ACC112 (cell line): ENCODE measurements around the gene PAX2.

Experiments
- H2AFZ ChIP-seq: fragments of 200-600 bp; sonication (generic); one replicate; pipeline ENCODE4 v1.6.0; 2017; ENCODE audit warnings: antibody characterized with exemption, low read length; ENCODE audit not compliant: unreplicated experiment
- H3K27ac ChIP-seq: fragments of 200-600 bp; sonication (generic); 2 replicates; pipeline ENCODE4 v1.5.1; 2014; ENCODE audit warnings: low read depth, mild to moderate bottlenecking, antibody characterized with exemption, low read length, moderate library complexity
- H3K27me3 ChIP-seq: fragments of 200-600 bp; sonication (generic); 2 replicates; pipeline ENCODE4 v1.6.1; 2014; ENCODE audit warnings: mild to moderate bottlenecking, antibody characterized with exemption, low read length, moderate library complexity, mixed read lengths; ENCODE audit not compliant: insufficient read depth
- H3K36me3 ChIP-seq: fragments of 200-600 bp; sonication (generic); 2 replicates; pipeline ENCODE4 v1.6.1; 2016; ENCODE audit warnings: mild to moderate bottlenecking, antibody characterized with exemption, low read length, moderate library complexity, mixed read lengths; ENCODE audit not compliant: insufficient read depth
- H3K4me1 ChIP-seq: fragments of 200-600 bp; sonication (generic); one replicate; pipeline ENCODE4 v1.6.1; 2016; ENCODE audit warnings: low read length, mixed read lengths; ENCODE audit not compliant: insufficient read depth, unreplicated experiment, control insufficient read depth
- H3K4me3 ChIP-seq: fragments of 200-600 bp; sonication (generic); 2 replicates; pipeline ENCODE4 v1.5.1; 2014; ENCODE audit warnings: mild to moderate bottlenecking, low read depth, low read length
- H3K79me2 ChIP-seq: fragments of 200-600 bp; sonication (generic); one replicate; pipeline ENCODE4 v1.6.0; 2016; ENCODE audit warnings: low read length; ENCODE audit not compliant: control insufficient read depth, unreplicated experiment, insufficient read depth

Gene PAX2

GRCh38 chr10:100793055-100793454 lies 47.7 kb downstream of the PAX2 start:
- no peak overlapping the region for H2AFZ ChIP-seq
- H3K36me3 ChIP-seq = no peaks in the 10 kb centered on the region
- H3K27me3 ChIP-seq = peaks cover 99% of the 10 kb centered on the region

DNA sequence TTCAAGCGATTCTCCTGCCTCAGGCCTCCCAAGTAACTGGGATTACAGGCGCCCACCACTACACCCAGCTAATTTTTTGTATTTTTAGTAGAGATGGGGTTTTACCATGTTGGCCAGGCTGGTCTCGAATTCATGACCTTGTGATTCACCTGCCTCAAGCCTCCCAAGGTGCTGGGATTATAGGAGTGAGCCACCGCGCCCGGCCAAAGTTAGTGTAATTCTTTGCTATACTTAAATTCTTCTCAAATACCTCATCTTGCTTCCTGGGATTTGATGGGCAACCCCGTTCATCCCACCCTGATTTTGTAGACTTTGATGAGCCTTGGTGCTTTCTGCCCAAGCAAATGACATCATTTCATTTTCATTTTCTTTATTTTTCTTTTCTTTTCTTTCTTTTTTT lies 54.5 kb downstream of the PAX2 start:
- no peak overlapping the region for H3K4me3 ChIP-seq
- no peak overlapping the region for H3K27ac ChIP-seq

More at GRCh38 chr10:100793055-100793454, 47.7 kb downstream of the PAX2 start:
- H3K4me1 ChIP-seq = no peaks in the 10 kb centered on the region
- no peak overlapping the region for H3K4me3 ChIP-seq
- H3K27ac ChIP-seq = no peak overlapping the region
- H3K79me2 ChIP-seq = no peaks in the 10 kb centered on the region

GRCh38 chr10:100800931-100801330 lies 55.5 kb downstream of the PAX2 start:
- H3K27me3 ChIP-seq = peaks cover 94% of the 10 kb centered on the region

More for the DNA sequence above, 54.5 kb downstream of the PAX2 start:
- H3K36me3 ChIP-seq = no peaks in the 10 kb centered on the region
- no peaks in the 10 kb centered on the region for H3K4me1 ChIP-seq
- H3K27me3 ChIP-seq = peaks cover 94% of the 10 kb centered on the region
- no peaks in the 10 kb centered on the region for H3K79me2 ChIP-seq
- no peak overlapping the region for H2AFZ ChIP-seq

DNA sequence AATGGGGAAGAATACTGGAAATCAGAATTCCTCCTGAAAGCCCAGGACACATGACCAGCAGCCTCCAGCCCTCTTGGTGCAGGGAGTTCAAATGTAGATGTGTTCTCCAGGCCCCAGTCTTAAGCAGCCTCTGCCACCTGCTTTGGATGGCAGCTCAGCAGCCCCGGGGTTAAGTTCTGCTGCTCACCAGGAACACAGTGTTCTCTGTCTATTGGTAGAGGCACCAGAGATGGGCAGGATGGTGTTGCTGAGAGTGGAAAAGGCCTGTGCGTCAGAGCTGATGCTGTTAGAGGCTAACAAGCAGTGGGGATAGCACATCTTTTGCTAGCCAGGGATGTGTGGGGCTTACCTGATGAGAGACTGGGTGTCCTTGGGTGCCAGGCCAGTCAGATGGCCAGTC lies 56.8 kb downstream of the PAX2 start:
- Histone ChIP-seq H3K4me1 (no peaks in the 10 kb centered on the region), H3K79me2 (no peaks in the 10 kb centered on the region), H2AFZ (no peak overlapping the region), H3K27ac (no peak overlapping the region), H3K27me3 (peaks cover 94% of the 10 kb centered on the region), H3K36me3 (no peaks in the 10 kb centered on the region), H3K4me3 (no peak overlapping the region)

More at GRCh38 chr10:100800931-100801330, 55.5 kb downstream of the PAX2 start:
- Histone ChIP-seq H3K79me2 (no peaks in the 10 kb centered on the region), H3K27ac (no peak overlapping the region), H3K4me3 (no peak overlapping the region), H2AFZ (no peak overlapping the region), H3K4me1 (no peaks in the 10 kb centered on the region), H3K36me3 (no peaks in the 10 kb centered on the region)

DNA sequence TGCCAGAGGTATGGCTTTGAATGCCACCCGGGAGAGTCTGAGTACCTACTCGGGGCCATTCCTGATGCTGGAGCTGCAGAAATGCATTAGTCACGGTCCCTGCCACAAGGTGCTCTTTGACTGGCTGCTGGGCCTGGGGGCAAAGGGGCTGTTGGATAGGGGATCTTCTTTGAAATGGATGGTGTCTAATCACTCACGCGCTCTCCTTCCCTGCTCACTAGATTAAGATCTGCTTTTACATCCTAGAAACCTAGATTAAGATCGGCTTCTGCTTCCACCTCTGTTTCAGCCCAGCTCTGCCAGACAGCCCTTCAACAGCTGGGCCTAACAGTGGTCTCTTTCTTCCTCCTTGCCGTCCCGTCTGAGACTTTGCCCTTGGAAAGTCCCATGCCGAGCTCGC lies 57.2 kb downstream of the PAX2 start:
- Histone ChIP-seq H3K27me3 (peaks cover 94% of the 10 kb centered on the region), H3K36me3 (no peaks in the 10 kb centered on the region), H3K79me2 (no peaks in the 10 kb centered on the region), H3K4me3 (no peak overlapping the region), H2AFZ (no peak overlapping the region), H3K27ac (no peak overlapping the region), H3K4me1 (no peaks in the 10 kb centered on the region)

GRCh38 chr10:100803492-100803891 lies 58.1 kb downstream of the PAX2 start:
- Histone ChIP-seq H3K4me1 (no peaks in the 10 kb centered on the region), H3K27ac (no peak overlapping the region), H3K79me2 (no peaks in the 10 kb centered on the region), H3K27me3 (peaks cover 95% of the 10 kb centered on the region), H3K4me3 (no peak overlapping the region), H3K36me3 (no peaks in the 10 kb centered on the region), H2AFZ (no peak overlapping the region)

DNA sequence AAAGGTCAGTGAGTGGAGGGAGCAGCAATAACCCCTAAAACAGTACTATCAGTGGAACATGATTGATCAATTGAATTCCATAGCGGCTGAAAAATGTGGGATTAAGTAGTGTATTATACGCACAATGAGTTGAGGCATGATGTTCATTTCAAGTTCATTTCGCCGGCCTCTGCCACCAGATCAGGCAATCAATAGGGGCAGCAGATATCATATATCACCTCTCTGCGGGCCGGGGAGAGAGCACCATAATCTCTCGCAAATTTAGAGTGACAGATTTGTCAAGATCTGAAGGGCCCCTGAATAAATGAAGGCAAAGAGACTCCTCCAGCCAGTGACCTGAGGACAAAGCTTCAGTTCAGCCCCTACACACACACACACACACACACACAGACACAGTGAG lies 58.5 kb downstream of the PAX2 start:
- H3K4me3 ChIP-seq = no peak overlapping the region
- H3K4me1 ChIP-seq = no peaks in the 10 kb centered on the region
- no peaks in the 10 kb centered on the region for H3K79me2 ChIP-seq
- no peaks in the 10 kb centered on the region for H3K36me3 ChIP-seq
- H3K27me3 ChIP-seq = peaks cover 95% of the 10 kb centered on the region
- H3K27ac ChIP-seq = no peak overlapping the region
- H2AFZ ChIP-seq = no peak overlapping the region

GRCh38 chr10:100805543-100806355 lies 60.4 kb downstream of the PAX2 start:
- H3K4me3 ChIP-seq = no peak overlapping the region
- no peak overlapping the region for H2AFZ ChIP-seq
- H3K36me3 ChIP-seq = no peaks in the 10 kb centered on the region
- no peaks in the 10 kb centered on the region for H3K4me1 ChIP-seq
- H3K27me3 ChIP-seq = peaks cover 100% of the 10 kb centered on the region
- H3K27ac ChIP-seq = no peak overlapping the region
- no peaks in the 10 kb centered on the region for H3K79me2 ChIP-seq

DNA sequence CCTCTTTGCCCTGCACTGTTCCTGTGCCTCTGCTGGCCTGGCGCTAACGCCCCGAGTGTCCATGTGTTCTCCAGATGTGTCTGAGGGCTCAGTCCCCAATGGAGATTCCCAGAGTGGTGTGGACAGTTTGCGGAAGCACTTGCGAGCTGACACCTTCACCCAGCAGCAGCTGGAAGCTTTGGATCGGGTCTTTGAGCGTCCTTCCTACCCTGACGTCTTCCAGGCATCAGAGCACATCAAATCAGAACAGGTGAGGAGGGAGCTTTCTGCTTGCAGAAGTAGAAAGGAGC lies 60.9 kb downstream of the PAX2 start:
- Histone ChIP-seq H2AFZ (no peak overlapping the region), H3K79me2 (no peaks in the 10 kb centered on the region), H3K27me3 (peaks cover 100% of the 10 kb centered on the region), H3K4me3 (no peak overlapping the region), H3K4me1 (no peaks in the 10 kb centered on the region), H3K27ac (no peak overlapping the region), H3K36me3 (no peaks in the 10 kb centered on the region)

DNA sequence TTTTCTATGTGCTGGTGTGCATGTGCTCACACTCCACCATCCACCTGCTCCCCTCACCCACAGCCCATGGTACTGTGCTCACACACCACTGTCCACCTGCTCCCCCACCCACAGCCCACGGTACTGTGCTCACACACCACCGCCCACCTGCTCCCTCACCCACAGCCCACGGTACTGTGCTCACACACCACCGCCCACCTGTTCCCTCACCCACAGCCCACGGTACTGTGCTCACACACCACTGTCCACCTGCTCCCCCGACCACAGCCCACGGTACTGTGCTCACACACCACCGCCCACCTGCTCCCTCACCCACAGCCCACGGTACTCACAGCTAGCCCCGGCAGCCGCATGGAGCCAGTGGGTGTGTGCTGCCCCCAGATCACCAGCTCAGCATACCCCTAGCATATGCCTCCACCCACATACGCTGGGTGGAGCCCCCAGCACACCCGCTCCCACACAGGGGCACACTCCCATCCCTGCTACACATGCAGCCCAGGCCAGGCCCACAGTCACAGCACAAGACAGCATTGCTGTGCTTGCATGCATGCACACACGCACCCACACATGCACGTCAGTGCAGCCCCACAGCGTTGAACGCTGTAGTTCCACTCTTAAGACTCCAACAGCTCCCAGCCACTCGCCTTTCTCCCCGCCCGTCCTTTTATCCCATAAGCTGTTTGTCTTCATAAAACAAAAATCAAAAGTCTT lies 62.0 kb downstream of the PAX2 start:
- no peaks in the 10 kb centered on the region for H3K36me3 ChIP-seq
- H3K27me3 ChIP-seq = peaks cover 100% of the 10 kb centered on the region
- no peaks in the 10 kb centered on the region for H3K4me1 ChIP-seq
- no peak overlapping the region for H2AFZ ChIP-seq
- H3K27ac ChIP-seq = no peak overlapping the region
- H3K79me2 ChIP-seq = no peaks in the 10 kb centered on the region
- no peak overlapping the region for H3K4me3 ChIP-seq

DNA sequence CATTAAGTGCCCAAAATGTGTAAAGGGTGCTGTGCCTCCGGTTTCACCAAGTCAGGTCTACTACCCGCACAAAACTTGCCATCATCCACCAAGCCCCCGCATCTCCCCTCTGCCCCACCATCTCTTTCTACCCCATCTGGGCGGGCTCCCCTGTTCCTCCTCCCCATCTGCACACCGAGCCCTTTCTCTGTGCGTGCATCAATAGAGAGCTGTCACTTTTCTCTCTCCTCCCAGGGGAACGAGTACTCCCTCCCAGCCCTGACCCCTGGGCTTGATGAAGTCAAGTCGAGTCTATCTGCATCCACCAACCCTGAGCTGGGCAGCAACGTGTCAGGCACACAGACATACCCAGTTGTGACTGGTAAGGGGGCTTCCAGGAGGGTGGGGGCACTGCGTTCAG lies 63.5 kb downstream of the PAX2 start:
- H3K79me2 ChIP-seq = no peaks in the 10 kb centered on the region
- H3K36me3 ChIP-seq = no peaks in the 10 kb centered on the region
- no peak overlapping the region for H3K4me3 ChIP-seq
- H3K4me1 ChIP-seq = no peaks in the 10 kb centered on the region
- peaks cover 99% of the 10 kb centered on the region for H3K27me3 ChIP-seq
- no peak overlapping the region for H3K27ac ChIP-seq
- no peak overlapping the region for H2AFZ ChIP-seq
